ENCODE data around the gene DBNL.

- TF ChIP-seq POLR2AphosphoS5 (IDR thresholded peaks at IDR 0.05), result no peak
- TF ChIP-seq EP300 (IDR thresholded peaks at IDR 0.05), result no peak
Observed at GRCh38 chr7:44087911-44088838, 43.7 kb downstream of the DBNL start.
